ENCODE measurements around the gene WNT3A. TPM values are rescaled to one million over a fixed set of nuclear protein-coding genes. Genes with fewer than 3 reads are reported as not detected.

Gene WNT3A
- polyA plus RNA-seq, 1 experiment = not detected

DNA sequence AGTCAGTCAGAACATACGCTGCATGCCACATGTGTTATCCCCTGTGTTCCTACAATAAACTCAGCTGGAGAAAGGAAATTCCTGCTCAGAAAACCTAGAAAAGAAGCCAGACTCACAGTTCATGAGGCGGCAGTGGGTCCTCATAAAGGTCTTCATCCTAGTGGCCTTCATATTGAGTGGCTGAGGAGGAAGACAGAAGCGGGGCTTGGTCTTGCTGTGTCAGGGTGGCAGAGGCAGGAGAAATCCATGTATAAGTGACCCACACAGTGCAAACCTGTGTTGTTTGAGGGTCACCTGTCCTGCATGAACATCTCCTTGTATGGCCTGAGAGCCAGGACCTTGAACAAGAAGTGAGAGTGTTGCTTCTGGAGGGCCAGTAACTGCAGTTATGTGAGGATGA, 4.0 kb upstream of the WNT3A start:
- H3K27ac ChIP-seq (ENCODE audit: low read depth, low read length) = no peak overlapping the region
- POLR2A ChIA-PET = no interaction called here
- DNase-seq (ENCODE audit: low read depth, low spot score) = no peak
- CTCF ChIA-PET = no interaction called here
- no peak overlapping the region for H3K4me3 ChIP-seq (ENCODE audit: low read depth, low read length)
- H3K27me3 ChIP-seq (ENCODE audit: control insufficient read depth, insufficient read depth, low read length) = peaks cover 36% of the 10 kb centered on the region
- peaks cover 3% of the 10 kb centered on the region for H3K9me3 ChIP-seq (ENCODE audit: control insufficient read depth, insufficient read depth, low read length)
- TF ChIP-seq, protein P1, sequence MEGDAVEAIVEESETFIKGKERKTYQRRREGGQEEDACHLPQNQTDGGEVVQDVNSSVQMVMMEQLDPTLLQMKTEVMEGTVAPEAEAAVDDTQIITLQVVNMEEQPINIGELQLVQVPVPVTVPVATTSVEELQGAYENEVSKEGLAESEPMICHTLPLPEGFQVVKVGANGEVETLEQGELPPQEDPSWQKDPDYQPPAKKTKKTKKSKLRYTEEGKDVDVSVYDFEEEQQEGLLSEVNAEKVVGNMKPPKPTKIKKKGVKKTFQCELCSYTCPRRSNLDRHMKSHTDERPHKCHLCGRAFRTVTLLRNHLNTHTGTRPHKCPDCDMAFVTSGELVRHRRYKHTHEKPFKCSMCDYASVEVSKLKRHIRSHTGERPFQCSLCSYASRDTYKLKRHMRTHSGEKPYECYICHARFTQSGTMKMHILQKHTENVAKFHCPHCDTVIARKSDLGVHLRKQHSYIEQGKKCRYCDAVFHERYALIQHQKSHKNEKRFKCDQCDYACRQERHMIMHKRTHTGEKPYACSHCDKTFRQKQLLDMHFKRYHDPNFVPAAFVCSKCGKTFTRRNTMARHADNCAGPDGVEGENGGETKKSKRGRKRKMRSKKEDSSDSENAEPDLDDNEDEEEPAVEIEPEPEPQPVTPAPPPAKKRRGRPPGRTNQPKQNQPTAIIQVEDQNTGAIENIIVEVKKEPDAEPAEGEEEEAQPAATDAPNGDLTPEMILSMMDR (IDR thresholded peaks at IDR 0.05; ENCODE audit: low read depth, low read length) = no peak

DNA sequence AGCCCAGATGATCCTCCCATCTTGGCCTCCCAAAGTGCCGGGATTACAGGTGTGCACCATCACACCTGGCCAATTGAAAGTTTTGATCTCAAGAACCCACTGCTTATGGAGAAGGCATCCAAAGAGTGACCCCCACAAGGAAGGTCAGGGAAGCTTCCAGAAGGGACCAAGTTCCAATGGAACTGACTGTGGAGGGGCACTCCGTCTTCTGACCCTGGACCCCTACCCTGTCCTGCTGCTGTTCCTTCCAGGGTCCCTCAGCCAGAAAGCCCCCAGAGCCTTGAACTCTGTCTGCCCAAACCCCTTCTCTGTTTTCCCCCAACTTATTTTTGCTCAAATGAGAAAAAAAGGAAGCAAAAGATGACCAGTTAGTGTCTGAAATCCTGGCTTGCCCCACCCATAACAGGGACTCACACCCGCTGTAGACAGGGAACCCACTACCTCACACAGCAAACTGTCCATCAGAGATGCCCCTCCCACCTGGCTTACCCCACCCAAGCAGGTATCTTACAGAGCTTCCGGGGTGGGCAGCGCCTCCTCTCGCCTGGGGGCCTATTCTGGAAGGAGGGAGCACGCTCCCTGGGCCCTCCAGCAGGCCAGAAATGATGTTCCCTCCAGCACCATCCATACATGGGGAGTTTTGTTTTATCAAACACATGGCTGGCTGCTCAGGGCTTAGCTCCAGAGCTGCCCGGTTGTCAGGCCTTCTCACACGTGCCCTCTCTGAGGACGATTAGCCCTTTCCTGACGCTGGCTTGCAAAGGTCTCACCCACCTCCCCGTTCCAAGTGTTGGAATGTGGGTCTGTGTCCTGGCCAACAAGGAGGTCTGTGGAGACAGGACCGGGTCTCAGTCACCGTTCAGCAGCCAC, 3.1 kb upstream of the WNT3A start:
- H3K9me3 ChIP-seq (ENCODE audit: control insufficient read depth, insufficient read depth, low read length) = no peaks in the 10 kb centered on the region; the same call in none of the 2 replicates
- peaks cover 44% of the 10 kb centered on the region for H3K27me3 ChIP-seq (ENCODE audit: control insufficient read depth, insufficient read depth, low read length)
- ChIA-PET POLR2A (no interaction called here), CTCF (no interaction called here)
- no peak for DNase-seq (ENCODE audit: low read depth, low spot score)
- H3K4me3 ChIP-seq (ENCODE audit: low read depth, low read length) = no peak overlapping the region
- no peak overlapping the region for H3K27ac ChIP-seq (ENCODE audit: low read depth, low read length)
- TF ChIP-seq, protein P1 (IDR thresholded peaks at IDR 0.05; ENCODE audit: low read depth, low read length) = no peak

DNA sequence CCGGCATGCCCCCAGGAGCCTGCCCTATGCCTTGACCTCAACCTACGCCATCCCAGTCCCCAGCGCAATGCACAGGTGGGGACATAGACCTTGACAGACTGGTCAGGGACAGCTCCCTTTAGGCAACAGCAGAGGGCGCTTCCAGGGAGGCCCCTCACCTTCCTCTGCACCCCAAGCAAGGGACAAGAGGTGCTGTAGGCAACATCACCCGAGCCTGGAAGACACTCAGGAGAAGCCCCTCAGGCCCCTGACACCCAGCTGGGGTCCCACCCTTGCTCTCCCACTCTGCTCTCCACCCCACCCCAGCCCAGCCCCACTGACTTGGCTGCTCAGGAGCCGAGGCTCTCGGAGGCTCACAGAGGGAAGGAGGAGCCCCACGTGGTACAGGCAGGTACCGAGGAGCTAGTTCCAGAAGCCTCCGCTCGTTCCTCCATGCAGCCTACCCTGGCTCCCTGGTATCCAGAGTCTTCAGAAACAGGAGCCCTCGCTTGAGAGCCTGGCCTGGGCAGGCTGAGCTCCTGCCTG, 2.4 kb upstream of the WNT3A start:
- Histone ChIP-seq H3K4me3 (ENCODE audit: low read depth, low read length) (no peak overlapping the region), H3K27ac (ENCODE audit: low read depth, low read length) (no peak overlapping the region), H3K27me3 (ENCODE audit: control insufficient read depth, insufficient read depth, low read length) (peaks cover 50% of the 10 kb centered on the region), H3K9me3 (ENCODE audit: control insufficient read depth, insufficient read depth, low read length) (no peaks in the 10 kb centered on the region; the same call in 1 of the 2 replicates)
- TF ChIP-seq, protein P1 (IDR thresholded peaks at IDR 0.05; ENCODE audit: low read depth, low read length) = peak; percentile 37
- ChIA-PET CTCF (interaction anchor here (0.6 to 0.7 kb wide), 3 partner anchors 54 to 1064 kb away, joined by 3 to 7 read pairs (median 5); partner anchors contain the start of gene COQ8A), POLR2A (no interaction called here)
- no peak for DNase-seq (ENCODE audit: low read depth, low spot score)

DNA sequence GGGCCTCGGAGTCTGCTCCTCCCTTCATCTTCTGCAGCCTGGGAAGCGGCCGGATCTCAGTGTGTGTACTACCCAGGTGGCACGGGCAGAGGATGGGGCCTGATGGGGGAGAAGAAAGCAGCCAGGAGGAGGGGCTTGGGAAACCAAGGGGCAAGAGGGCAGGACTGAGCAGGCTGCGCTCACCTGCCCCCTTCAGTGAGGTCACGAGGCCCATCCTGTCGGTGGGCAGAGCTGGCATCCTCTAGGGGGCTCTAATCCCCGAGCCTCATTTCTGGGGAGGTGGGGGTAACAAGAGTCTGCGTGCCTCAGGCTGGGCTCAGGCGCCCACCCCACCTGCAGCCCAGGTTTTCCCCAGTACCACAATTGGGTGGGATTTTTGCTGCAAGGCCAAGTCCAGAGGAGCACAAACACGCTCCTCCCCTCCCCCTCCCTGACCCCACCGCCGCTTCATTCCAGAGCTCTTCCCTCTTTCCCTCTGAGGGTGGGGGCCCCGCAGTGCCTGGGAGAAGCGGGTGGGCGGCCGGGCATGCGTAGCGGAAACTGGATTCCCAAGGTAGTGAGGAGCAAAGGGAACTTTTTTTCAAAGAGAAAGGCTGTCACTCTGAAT, 1.8 kb upstream of the WNT3A start:
- TF ChIP-seq, protein P1 (IDR thresholded peaks at IDR 0.05; ENCODE audit: low read depth, low read length) = no peak
- H3K27me3 ChIP-seq (ENCODE audit: control insufficient read depth, insufficient read depth, low read length) = peaks cover 56% of the 10 kb centered on the region
- H3K4me3 ChIP-seq (ENCODE audit: low read depth, low read length) = no peak overlapping the region
- no peak overlapping the region for H3K27ac ChIP-seq (ENCODE audit: low read depth, low read length)
- no peak for DNase-seq (ENCODE audit: low read depth, low spot score)
- POLR2A ChIA-PET = interaction anchor here (0.6 kb wide), 1 partner anchor 105 kb away, joined by 4 read pairs; no protein-coding TSS in a partner anchor
- no peaks in the 10 kb centered on the region; the same call in 1 of the 2 replicates for H3K9me3 ChIP-seq (ENCODE audit: control insufficient read depth, insufficient read depth, low read length)
- CTCF ChIA-PET = interaction anchor here (0.6 to 0.7 kb wide), 3 partner anchors 54 to 1065 kb away, joined by 3 to 7 read pairs (median 5); partner anchors contain the start of gene COQ8A

Data from AG04450 (cell line).